ENCODE data around the gene ANP32D.
"Not testable (repeated sequence)": the region's sequence is repeated elsewhere in the genome, so short reads cannot be mapped to it uniquely, and the experiment has no call there.

The ANP32D gene

GRCh38 chr12:48508987-48509386 lies 36.6 kb downstream of the ANP32D start:
- DNase-seq: no peak

GRCh38 chr12:48510111-48510510 lies 37.8 kb downstream of the ANP32D start:
- no peak for DNase-seq

GRCh38 chr12:48512855-48513254 lies 40.5 kb downstream of the ANP32D start:
- DNase-seq: no peak

GRCh38 chr12:48514728-48515127 lies 42.4 kb downstream of the ANP32D start:
- DNase-seq: no peak

GRCh38 chr12:48520381-48520780 lies 48.0 kb downstream of the ANP32D start:
- DNase-seq: not testable (repeated sequence)

Measured in right forelimb (tissue), 1 donor.